ENCODE results near the gene TMEM168.

DNA sequence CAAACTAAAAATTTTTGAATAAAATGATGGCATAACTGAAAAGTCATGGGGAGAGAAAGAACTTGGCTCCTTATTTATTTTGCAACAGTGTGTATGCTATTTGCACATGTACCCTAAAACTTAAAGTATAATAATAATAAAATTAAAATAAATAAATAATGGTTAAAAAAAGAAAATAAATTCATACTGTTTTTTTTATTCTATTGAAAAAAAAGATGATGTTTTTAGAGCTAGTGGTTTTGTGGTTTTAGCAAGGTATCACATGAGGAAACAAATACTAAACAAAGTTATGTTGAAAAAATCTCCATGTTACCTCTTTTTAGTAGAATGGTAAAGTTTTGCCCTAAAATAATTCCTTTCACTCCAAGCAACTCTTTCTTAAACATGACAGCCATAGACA, 26.2 kb downstream of the TMEM168 start:
- TF ChIP-seq, protein P1, sequence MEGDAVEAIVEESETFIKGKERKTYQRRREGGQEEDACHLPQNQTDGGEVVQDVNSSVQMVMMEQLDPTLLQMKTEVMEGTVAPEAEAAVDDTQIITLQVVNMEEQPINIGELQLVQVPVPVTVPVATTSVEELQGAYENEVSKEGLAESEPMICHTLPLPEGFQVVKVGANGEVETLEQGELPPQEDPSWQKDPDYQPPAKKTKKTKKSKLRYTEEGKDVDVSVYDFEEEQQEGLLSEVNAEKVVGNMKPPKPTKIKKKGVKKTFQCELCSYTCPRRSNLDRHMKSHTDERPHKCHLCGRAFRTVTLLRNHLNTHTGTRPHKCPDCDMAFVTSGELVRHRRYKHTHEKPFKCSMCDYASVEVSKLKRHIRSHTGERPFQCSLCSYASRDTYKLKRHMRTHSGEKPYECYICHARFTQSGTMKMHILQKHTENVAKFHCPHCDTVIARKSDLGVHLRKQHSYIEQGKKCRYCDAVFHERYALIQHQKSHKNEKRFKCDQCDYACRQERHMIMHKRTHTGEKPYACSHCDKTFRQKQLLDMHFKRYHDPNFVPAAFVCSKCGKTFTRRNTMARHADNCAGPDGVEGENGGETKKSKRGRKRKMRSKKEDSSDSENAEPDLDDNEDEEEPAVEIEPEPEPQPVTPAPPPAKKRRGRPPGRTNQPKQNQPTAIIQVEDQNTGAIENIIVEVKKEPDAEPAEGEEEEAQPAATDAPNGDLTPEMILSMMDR (conservative IDR thresholded peaks at IDR 0.05 in 1 of 2, IDR thresholded peaks at IDR 0.05 in 1 of 2; ENCODE audit: extremely low read depth in 1 of 2, insufficient read depth in 1 of 2, low read depth in 1 of 2, low read length in 2 of 2): no peak
- TF ChIP-seq EZH2 (IDR thresholded peaks at IDR 0.05; ENCODE audit: borderline replicate concordance, low read length): no peak

All from mammary epithelial cell (primary cell).